ENCODE results near the gene SOWAHA. TPM values are rescaled to one million over a fixed set of nuclear protein-coding genes. Genes with fewer than 3 reads are reported as not detected.

Gene SOWAHA
- total and polyA plus RNA-seq, 2 donors, result 1.0 to 4.3 TPM

GRCh38 chr5:132825834-132826391 is 12.8 kb downstream of the SOWAHA start:
- peaks cover 0 to 21% of the 10 kb centered on the region in 2 donors for H3K9me3 ChIP-seq (ENCODE audit: control insufficient read depth in 2 of 2, insufficient read depth in 1 of 2, low read length in 1 of 2)
- DNase-seq (ENCODE audit: low read depth in 6 of 9, low spot score in 9 of 9), result no peak
- H3K4me1 ChIP-seq (ENCODE audit: control insufficient read depth in 2 of 2, insufficient read depth in 2 of 2, low read length in 2 of 2), result peaks cover 8 to 22% of the 10 kb centered on the region in 2 donors
- peak overlapping the region in 1 of 2 donors; percentile 48 for H3K4me3 ChIP-seq (ENCODE audit: low read length in 2 of 2)
- no peaks in the 10 kb centered on the region for H3K36me3 ChIP-seq (ENCODE audit: control insufficient read depth in 2 of 2, insufficient read depth in 2 of 2, low read length in 1 of 2)
- WGBS, result 17% methylated on average over 43 of the region's 43 CpGs
- H3K27me3 ChIP-seq (ENCODE audit: control insufficient read depth in 2 of 2, insufficient read depth in 1 of 2, low read length in 1 of 2), result peaks cover 68 to 99% of the 10 kb centered on the region in 2 donors
- no peak overlapping the region for H3K27ac ChIP-seq (ENCODE audit: low read depth in 1 of 2, low read length in 1 of 2)

DNA sequence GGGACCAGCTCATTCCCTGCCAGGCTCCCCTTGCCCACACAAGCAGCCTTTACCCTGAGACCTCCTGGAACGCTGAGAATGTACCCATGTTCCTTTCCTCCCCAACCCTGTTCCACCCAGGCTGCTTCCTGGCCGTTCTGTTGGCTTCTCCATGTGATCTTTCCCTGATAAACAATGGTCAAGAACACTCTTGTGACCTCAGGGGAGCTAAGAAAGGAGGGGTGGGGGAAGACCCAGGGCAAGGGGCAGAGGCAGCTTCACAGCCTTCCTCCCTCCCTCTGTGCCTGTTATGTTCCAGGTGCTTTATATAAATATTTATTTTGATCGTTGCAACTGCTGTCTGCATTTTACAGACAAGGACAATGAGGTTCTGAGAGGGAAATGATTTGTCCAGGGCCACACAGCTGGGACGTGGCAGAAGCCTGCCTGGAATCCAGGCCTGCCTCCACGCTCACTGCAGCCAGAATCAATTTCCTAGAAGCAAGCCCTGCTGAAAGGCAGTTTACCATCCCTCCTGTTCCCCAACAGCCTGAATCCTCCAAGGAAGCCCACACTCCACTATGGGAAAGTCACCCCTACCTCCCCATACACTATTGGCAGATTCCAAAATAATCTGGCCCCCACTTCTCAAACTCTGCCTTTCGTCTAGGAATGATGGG is 13.5 kb downstream of the SOWAHA start:
- Histone ChIP-seq H3K4me3 (ENCODE audit: low read length in 2 of 2) (no peak overlapping the region), H3K27me3 (ENCODE audit: control insufficient read depth in 2 of 2, insufficient read depth in 1 of 2, low read length in 1 of 2) (peaks cover 66 to 99% of the 10 kb centered on the region in 2 donors), H3K4me1 (ENCODE audit: control insufficient read depth in 2 of 2, insufficient read depth in 2 of 2, low read length in 2 of 2) (peaks cover 8 to 22% of the 10 kb centered on the region in 2 donors), H3K9me3 (ENCODE audit: control insufficient read depth in 2 of 2, insufficient read depth in 1 of 2, low read length in 1 of 2) (peaks cover 0 to 21% of the 10 kb centered on the region in 2 donors), H3K27ac (ENCODE audit: low read depth in 1 of 2, low read length in 1 of 2) (no peak overlapping the region), H3K36me3 (ENCODE audit: control insufficient read depth in 2 of 2, insufficient read depth in 2 of 2, low read length in 1 of 2) (no peaks in the 10 kb centered on the region)
- no peak for DNase-seq (ENCODE audit: low read depth in 6 of 9, low spot score in 9 of 9)
- 89% methylated on average over 6 of the region's 6 CpGs for WGBS

- H3K36me3 ChIP-seq (ENCODE audit: control insufficient read depth in 2 of 2, insufficient read depth in 2 of 2, low read length in 1 of 2), result no peaks in the 10 kb centered on the region
- peaks cover 0 to 20% of the 10 kb centered on the region in 2 donors for H3K9me3 ChIP-seq (ENCODE audit: control insufficient read depth in 2 of 2, insufficient read depth in 1 of 2, low read length in 1 of 2)
- WGBS, result 92% methylated on average over 4 of the region's 4 CpGs
- peaks cover 59 to 91% of the 10 kb centered on the region in 2 donors for H3K27me3 ChIP-seq (ENCODE audit: control insufficient read depth in 2 of 2, insufficient read depth in 1 of 2, low read length in 1 of 2)
- peaks cover 8 to 20% of the 10 kb centered on the region in 2 donors for H3K4me1 ChIP-seq (ENCODE audit: control insufficient read depth in 2 of 2, insufficient read depth in 2 of 2, low read length in 2 of 2)
- H3K27ac ChIP-seq (ENCODE audit: low read depth in 1 of 2, low read length in 1 of 2), result no peak overlapping the region
- no peak overlapping the region for H3K4me3 ChIP-seq (ENCODE audit: low read length in 2 of 2)
- no peak for DNase-seq (ENCODE audit: low read depth in 6 of 9, low spot score in 9 of 9)
Observed at GRCh38 chr5:132827943-132828673, 15.0 kb downstream of the SOWAHA start.

DNA sequence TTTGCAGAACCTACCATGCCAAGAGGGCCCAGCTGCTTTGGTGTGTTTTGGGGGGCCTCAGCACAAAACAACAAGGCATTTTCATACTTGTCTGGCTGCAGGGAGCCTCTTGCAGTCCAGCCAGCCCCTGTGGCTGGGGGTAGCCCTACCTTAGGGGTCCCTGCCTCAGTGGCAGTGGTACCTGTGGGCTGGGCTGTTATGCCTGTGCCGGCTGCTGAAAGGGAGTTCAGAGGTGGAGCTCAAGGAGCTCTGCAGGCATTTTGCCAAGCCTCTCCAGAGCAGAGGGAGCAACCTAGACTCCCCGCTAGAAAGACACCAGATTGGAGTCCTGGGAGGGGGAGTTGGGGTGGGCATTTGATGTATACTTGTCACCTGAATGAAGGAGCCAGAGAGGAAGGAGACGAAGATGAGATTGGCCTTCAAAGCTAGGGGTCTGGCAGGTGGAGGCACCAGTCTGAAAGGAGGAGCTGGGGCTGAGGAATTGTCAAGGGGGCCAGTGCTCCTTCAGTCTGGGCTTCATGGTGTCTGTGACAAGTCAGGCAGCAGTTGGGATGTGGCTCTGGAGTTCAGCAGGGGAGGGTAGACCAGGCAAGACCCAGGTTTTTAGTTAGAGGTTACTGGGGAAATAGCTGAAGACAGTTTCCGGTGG is 15.9 kb downstream of the SOWAHA start:
- no peak for DNase-seq (ENCODE audit: low read depth in 6 of 9, low spot score in 9 of 9)
- Histone ChIP-seq H3K9me3 (ENCODE audit: control insufficient read depth in 2 of 2, insufficient read depth in 1 of 2, low read length in 1 of 2) (peaks cover 0 to 14% of the 10 kb centered on the region in 2 donors), H3K36me3 (ENCODE audit: control insufficient read depth in 2 of 2, insufficient read depth in 2 of 2, low read length in 1 of 2) (no peaks in the 10 kb centered on the region), H3K27ac (ENCODE audit: low read depth in 1 of 2, low read length in 1 of 2) (no peak overlapping the region), H3K27me3 (ENCODE audit: control insufficient read depth in 2 of 2, insufficient read depth in 1 of 2, low read length in 1 of 2) (peaks cover 51 to 82% of the 10 kb centered on the region in 2 donors), H3K4me3 (ENCODE audit: low read length in 2 of 2) (no peak overlapping the region), H3K4me1 (ENCODE audit: control insufficient read depth in 2 of 2, insufficient read depth in 2 of 2, low read length in 2 of 2) (peaks cover 8 to 20% of the 10 kb centered on the region in 2 donors)
- 82% methylated on average over 4 of the region's 4 CpGs for WGBS

GRCh38 chr5:132829742-132830435 is 16.8 kb downstream of the SOWAHA start:
- Histone ChIP-seq H3K4me3 (ENCODE audit: low read length in 2 of 2) (peak overlapping the region; percentile 34 to 50), H3K36me3 (ENCODE audit: control insufficient read depth in 2 of 2, insufficient read depth in 2 of 2, low read length in 1 of 2) (no peaks in the 10 kb centered on the region), H3K27me3 (ENCODE audit: control insufficient read depth in 2 of 2, insufficient read depth in 1 of 2, low read length in 1 of 2) (peaks cover 42 to 73% of the 10 kb centered on the region in 2 donors), H3K27ac (ENCODE audit: low read depth in 1 of 2, low read length in 1 of 2) (no peak overlapping the region), H3K9me3 (ENCODE audit: control insufficient read depth in 2 of 2, insufficient read depth in 1 of 2, low read length in 1 of 2) (peaks cover 0 to 13% of the 10 kb centered on the region in 2 donors), H3K4me1 (ENCODE audit: control insufficient read depth in 2 of 2, insufficient read depth in 2 of 2, low read length in 2 of 2) (peaks cover 8 to 20% of the 10 kb centered on the region in 2 donors)
- 4% methylated on average over 75 of the region's 75 CpGs for WGBS
- peak in 7 of 9 donors; percentile 37 to 79 (median 58) for DNase-seq (ENCODE audit: low read depth in 6 of 9, low spot score in 9 of 9)

DNA sequence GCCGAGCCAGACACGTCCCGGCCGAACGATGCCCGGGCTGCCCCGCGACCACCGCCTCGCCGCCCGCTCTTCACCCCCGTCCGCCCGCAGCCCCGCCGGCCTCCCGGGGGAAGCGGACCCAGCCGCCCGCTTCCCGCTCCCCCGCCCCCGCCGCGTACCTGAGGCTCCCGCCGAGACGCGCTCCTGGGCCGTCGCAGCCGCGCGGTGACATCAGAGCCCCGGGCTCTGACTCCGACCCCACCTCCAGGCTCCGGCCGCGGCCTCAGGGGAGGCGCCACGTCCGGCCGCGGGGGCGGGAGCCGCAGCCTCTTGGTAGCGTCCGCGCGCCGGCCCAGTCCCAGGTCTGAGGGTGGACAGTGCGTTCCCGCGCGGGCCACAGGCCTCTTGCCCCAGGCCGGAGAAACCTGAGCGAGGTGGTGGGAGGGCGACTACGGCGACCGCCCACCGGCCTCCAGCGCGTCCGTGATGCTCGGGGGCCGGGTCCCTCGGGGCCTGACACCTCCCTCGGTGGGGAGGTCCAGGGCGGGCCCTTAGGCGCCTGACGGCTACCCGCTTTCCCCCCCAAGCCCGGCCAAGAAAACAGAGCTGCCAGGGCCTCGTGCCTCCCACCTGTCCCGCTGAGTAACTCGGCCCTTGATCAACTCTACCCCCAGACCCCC is 17.5 kb downstream of the SOWAHA start, which contains the start of gene SHROOM1:
Gene SHROOM1 (minus strand): TSS at position 212 of the 659 bp plus-strand sequence. CDS start 4,507 bp downstream, outside the sequence.
- H3K4me1 ChIP-seq (ENCODE audit: control insufficient read depth in 2 of 2, insufficient read depth in 2 of 2, low read length in 2 of 2), result peaks cover 2 to 16% of the 10 kb centered on the region in 2 donors
- no peak for DNase-seq (ENCODE audit: low read depth in 6 of 9, low spot score in 9 of 9)
- peaks cover 0 to 11% of the 10 kb centered on the region in 2 donors for H3K9me3 ChIP-seq (ENCODE audit: control insufficient read depth in 2 of 2, insufficient read depth in 1 of 2, low read length in 1 of 2)
- no peaks in the 10 kb centered on the region for H3K36me3 ChIP-seq (ENCODE audit: control insufficient read depth in 2 of 2, insufficient read depth in 2 of 2, low read length in 1 of 2)
- H3K27ac ChIP-seq (ENCODE audit: low read depth in 1 of 2, low read length in 1 of 2), result no peak within 1 kb of the TSS
- peaks cover 35 to 66% of the 10 kb centered on the region in 2 donors for H3K27me3 ChIP-seq (ENCODE audit: control insufficient read depth in 2 of 2, insufficient read depth in 1 of 2, low read length in 1 of 2)
- peak within 1 kb of the TSS; percentile 34 to 50 for H3K4me3 ChIP-seq (ENCODE audit: low read length in 2 of 2)
- WGBS, result 11% methylated on average over 78 of the region's 78 CpGs

DNA sequence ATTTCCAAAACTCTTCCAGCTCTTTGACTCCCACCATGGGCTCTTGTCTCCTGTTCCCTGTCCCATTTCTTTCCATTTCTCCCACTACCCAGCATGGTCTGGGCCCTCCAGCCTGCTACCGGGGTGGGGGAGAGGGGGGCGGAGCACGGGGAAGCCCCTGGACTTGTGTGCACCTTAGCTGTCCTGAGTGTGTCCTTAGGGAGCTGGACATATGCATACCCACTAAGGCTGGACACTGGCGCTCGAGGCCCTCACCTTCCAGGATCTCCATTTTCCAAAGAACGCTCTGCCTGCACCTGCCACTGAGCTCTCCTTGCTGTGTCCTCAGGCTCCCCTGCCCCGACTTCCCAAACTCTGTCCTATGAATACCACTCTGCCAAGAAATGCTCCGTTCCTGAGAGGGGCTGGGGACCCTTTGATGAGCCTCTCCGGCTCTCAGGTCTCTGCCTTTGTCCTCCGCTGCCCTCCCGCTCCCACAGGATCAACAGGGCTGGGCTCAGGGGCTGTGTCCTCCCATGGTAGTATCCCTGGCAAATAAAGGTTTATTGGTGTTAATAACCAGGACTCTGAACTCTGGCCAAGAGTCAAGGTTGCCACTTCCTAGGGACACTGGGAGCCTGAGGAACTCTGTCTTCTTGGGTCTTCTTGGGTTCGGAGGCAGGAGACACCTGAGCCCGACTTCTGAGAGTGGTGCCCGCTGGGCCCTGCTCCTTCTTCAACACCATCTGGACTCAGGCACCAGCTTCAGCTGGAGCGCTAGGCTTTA is 18.2 kb downstream of the SOWAHA start:
- Histone ChIP-seq H3K4me1 (ENCODE audit: control insufficient read depth in 2 of 2, insufficient read depth in 2 of 2, low read length in 2 of 2) (peaks cover 0 to 11% of the 10 kb centered on the region in 2 donors), H3K9me3 (ENCODE audit: control insufficient read depth in 2 of 2, insufficient read depth in 1 of 2, low read length in 1 of 2) (peaks cover 0 to 9% of the 10 kb centered on the region in 2 donors), H3K27ac (ENCODE audit: low read depth in 1 of 2, low read length in 1 of 2) (no peak overlapping the region), H3K27me3 (ENCODE audit: control insufficient read depth in 2 of 2, insufficient read depth in 1 of 2, low read length in 1 of 2) (peaks cover 28 to 59% of the 10 kb centered on the region in 2 donors), H3K36me3 (ENCODE audit: control insufficient read depth in 2 of 2, insufficient read depth in 2 of 2, low read length in 1 of 2) (no peaks in the 10 kb centered on the region), H3K4me3 (ENCODE audit: low read length in 2 of 2) (no peak overlapping the region)
- 94% methylated on average over 15 of the region's 15 CpGs for WGBS
- no peak for DNase-seq (ENCODE audit: low read depth in 6 of 9, low spot score in 9 of 9)

Measured in thymus (tissue), 11 donors.